Keratinocyte (primary cell): Measurements from ENCODE around the gene GCFC2.
A peak's percentile ranks its signal among the peaks of the same experiment; 100 is the strongest.

Experiments
- CTCF ChIP-seq, 3 experiments: IDR thresholded peaks in 1 of 3; conservative IDR thresholded peaks in 1 of 3; optimal IDR thresholded peaks in 1 of 3; 2 replicates in 2 of 3; 3 replicates in 1 of 3; pipeline versions ENCODE3 to v1.5.1; 2011; ENCODE audit warnings: low read length in 3 of 3, mild to moderate bottlenecking in 3 of 3, moderate library complexity in 2 of 3, control low read depth in 1 of 3, inconsistent platforms in 1 of 3; ENCODE audit not compliant: insufficient read depth in 2 of 3; ENCODE audit errors: extremely low read depth in 1 of 3
- EZH2 ChIP-seq: IDR thresholded peaks from one replicate; pipeline ENCODE4 v1.6.1; 2012; ENCODE audit warnings: inconsistent platforms, mild to moderate bottlenecking, low read length, moderate library complexity

- TF ChIP-seq CTCF (optimal IDR thresholded peaks at IDR 0.05 in 1 of 3, IDR thresholded peaks at IDR 0.05 in 1 of 3, conservative IDR thresholded peaks at IDR 0.05 in 1 of 3; ENCODE audit: extremely low read depth in 1 of 3, insufficient read depth in 2 of 3, low read length in 3 of 3) (peak in 1 of 3 experiments; percentile 1), EZH2 (no peak)
These were observed 62.9 kb downstream of the GCFC2 start for GRCh38 chr2:75647771-75648170.
